ENCODE measurements around the gene FNDC7. TPM values are rescaled to one million over a fixed set of nuclear protein-coding genes. Genes with fewer than 3 reads are reported as not detected.
A peak's percentile ranks its signal among the peaks of the same experiment; 100 is the strongest.

Gene FNDC7
- total and polyA plus RNA-seq, 9 of the 15 experiments (the other 6 are each of a cell fraction or from before 2014, with no cell fraction given): not detected

DNA sequence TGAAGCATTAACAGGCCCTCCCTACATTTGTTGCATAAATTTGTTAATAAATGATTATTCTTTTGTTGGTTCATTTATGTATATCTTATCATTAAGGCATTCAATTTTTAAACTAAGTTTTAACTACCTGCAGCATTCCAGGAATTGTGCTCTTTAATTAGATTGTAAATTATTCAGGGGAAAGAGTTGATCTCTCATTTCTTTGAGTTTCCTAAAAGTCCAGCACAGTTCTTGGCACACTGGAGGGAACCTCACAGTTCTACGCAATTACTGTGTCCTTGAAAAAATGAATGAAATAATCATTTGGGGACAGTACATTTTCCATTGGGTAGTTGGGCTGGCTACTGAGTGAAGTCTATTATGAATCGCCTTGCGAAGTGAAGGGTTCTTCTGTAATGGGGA lies 33.3 kb downstream of the FNDC7 start (continued):
- TF ChIP-seq ZNF41 (CRISPR knock-in tag; conservative IDR thresholded peaks at IDR 0.05) (peak; percentile 62; the same call in 1 of the 2 replicates), RAD21 (CRISPR knock-in tag; conservative IDR thresholded peaks at IDR 0.05 in 1 of 2, IDR thresholded peaks at IDR 0.05 in 1 of 2) (no peak), RB1 (IDR thresholded peaks at IDR 0.05; ENCODE audit: low read depth) (no peak), DIDO1 (tag; IDR thresholded peaks at IDR 0.05; ENCODE audit: low read depth) (0 out of 2 replicates have a peak, but pooled peaks have one; percentile 17), ZNF311 (CRISPR knock-in tag; IDR thresholded peaks at IDR 0.05) (0 out of 2 replicates have a peak, but pooled peaks have one; percentile 77), RBM25 (IDR thresholded peaks at IDR 0.05; ENCODE audit: low read depth, low read length, severe bottlenecking) (no peak), STAT5B (CRISPR knock-in tag; IDR thresholded peaks at IDR 0.05) (0 out of 2 replicates have a peak, but pooled peaks have one; percentile 24), ZNF324 (CRISPR knock-in tag; IDR thresholded peaks at IDR 0.05) (peak; percentile 54; the same call in 1 of the 2 replicates)
- TF ChIP-seq, protein P1, sequence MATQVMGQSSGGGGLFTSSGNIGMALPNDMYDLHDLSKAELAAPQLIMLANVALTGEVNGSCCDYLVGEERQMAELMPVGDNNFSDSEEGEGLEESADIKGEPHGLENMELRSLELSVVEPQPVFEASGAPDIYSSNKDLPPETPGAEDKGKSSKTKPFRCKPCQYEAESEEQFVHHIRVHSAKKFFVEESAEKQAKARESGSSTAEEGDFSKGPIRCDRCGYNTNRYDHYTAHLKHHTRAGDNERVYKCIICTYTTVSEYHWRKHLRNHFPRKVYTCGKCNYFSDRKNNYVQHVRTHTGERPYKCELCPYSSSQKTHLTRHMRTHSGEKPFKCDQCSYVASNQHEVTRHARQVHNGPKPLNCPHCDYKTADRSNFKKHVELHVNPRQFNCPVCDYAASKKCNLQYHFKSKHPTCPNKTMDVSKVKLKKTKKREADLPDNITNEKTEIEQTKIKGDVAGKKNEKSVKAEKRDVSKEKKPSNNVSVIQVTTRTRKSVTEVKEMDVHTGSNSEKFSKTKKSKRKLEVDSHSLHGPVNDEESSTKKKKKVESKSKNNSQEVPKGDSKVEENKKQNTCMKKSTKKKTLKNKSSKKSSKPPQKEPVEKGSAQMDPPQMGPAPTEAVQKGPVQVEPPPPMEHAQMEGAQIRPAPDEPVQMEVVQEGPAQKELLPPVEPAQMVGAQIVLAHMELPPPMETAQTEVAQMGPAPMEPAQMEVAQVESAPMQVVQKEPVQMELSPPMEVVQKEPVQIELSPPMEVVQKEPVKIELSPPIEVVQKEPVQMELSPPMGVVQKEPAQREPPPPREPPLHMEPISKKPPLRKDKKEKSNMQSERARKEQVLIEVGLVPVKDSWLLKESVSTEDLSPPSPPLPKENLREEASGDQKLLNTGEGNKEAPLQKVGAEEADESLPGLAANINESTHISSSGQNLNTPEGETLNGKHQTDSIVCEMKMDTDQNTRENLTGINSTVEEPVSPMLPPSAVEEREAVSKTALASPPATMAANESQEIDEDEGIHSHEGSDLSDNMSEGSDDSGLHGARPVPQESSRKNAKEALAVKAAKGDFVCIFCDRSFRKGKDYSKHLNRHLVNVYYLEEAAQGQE (IDR thresholded peaks at IDR 0.05; ENCODE audit: borderline replicate concordance): no peak
- TF ChIP-seq, protein P1 (CRISPR knock-in tag; IDR thresholded peaks at IDR 0.05; ENCODE audit: low read depth): 0 out of 2 replicates have a peak, but pooled peaks have one; percentile 15
- TF ChIP-seq, protein P2, sequence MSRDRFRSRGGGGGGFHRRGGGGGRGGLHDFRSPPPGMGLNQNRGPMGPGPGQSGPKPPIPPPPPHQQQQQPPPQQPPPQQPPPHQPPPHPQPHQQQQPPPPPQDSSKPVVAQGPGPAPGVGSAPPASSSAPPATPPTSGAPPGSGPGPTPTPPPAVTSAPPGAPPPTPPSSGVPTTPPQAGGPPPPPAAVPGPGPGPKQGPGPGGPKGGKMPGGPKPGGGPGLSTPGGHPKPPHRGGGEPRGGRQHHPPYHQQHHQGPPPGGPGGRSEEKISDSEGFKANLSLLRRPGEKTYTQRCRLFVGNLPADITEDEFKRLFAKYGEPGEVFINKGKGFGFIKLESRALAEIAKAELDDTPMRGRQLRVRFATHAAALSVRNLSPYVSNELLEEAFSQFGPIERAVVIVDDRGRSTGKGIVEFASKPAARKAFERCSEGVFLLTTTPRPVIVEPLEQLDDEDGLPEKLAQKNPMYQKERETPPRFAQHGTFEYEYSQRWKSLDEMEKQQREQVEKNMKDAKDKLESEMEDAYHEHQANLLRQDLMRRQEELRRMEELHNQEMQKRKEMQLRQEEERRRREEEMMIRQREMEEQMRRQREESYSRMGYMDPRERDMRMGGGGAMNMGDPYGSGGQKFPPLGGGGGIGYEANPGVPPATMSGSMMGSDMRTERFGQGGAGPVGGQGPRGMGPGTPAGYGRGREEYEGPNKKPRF (IDR thresholded peaks at IDR 0.05; ENCODE audit: low read depth, low read length): no peak
